Activated naive CD4-positive, alpha-beta T cell treated with anti-CD3 and anti-CD28 coated beads for 36 hours (primary cell): ENCODE measurements around the gene TEX101. TPM values are rescaled to one million over a fixed set of nuclear protein-coding genes. Genes with fewer than 3 reads are reported as not detected.

Source experiments
- CTCF ChIA-PET: fragments of 350-600 bp; sonication (Branson Sonifier 250); formaldehyde crosslinking; loops from one replicate; lab custom pipeline; 2021; ENCODE audit warnings: antibody characterized with exemption; lab: Charles Lee
- DNase-seq: peaks from one replicate; pipeline ENCODE4 v3.0.0-alpha.2; 2020
- H3K27ac Mint-ChIP-seq: one replicate; pipeline ENCODE4 v1.8.0; 2021; ENCODE audit warnings: mild to moderate bottlenecking, mixed read lengths
- H3K27me3 Mint-ChIP-seq: one replicate; pipeline ENCODE4 v1.8.0; 2021; ENCODE audit warnings: low read depth, mixed read lengths
- H3K36me3 Mint-ChIP-seq: one replicate; pipeline ENCODE4 v1.8.0; 2021; ENCODE audit warnings: low read depth, mixed read lengths
- H3K4me1 Mint-ChIP-seq: one replicate; pipeline ENCODE4 v1.8.0; 2021; ENCODE audit warnings: low read depth, mixed read lengths
- H3K4me3 Mint-ChIP-seq: one replicate; pipeline ENCODE4 v1.8.0; 2021; ENCODE audit warnings: mild to moderate bottlenecking, moderate library complexity, mixed read lengths
- H3K9me3 Mint-ChIP-seq: one replicate; pipeline ENCODE4 v1.8.0; 2021; ENCODE audit warnings: mixed read lengths
- intact Hi-C: fragments of 100-400 bp; cut with micrococcal nuclease; formaldehyde crosslinking; loops from one replicate; pipeline ENCODE4 v1.15.1; 2023
- total RNA-seq, 2 experiments: library from RNA; stranded (reverse); gene quantifications; one replicate each; pipeline ENCODE4 v1.2.3, GENCODE V29; 2021

TEX101 gene
- total RNA-seq, 2 experiments from 2014 or later, result not detected

DNA sequence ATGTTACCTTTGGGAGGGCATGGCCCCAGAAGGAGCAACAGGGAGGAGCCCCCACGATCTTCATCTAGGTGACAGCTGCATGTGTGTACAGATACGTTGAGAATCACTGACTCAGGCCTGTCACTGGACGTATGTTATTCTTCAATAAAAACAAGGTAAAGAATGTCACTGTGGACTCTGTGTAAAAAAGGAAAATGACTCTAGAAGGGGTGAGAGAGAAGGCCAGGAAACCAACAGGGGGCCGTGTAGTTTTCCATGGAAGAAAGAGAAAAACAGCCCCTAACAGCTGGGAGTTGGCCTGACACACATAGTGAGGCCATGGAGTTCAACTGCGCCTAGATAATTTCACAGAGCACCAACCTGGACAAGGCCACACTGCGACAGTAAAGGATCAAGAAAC lies 52.6 kb downstream of the TEX101 start:
- intact Hi-C loops, result loop anchor here (10.0 kb wide), 1 partner anchor 318 kb away; the partner anchor contains the start of gene KCNN4
- Mint-ChIP-seq H3K4me1 (peaks cover 61% of the 10 kb centered on the region), H3K4me3 (no peak overlapping the region), H3K27ac (no peak overlapping the region), H3K36me3 (no peaks in the 10 kb centered on the region), H3K9me3 (no peaks in the 10 kb centered on the region), H3K27me3 (no peaks in the 10 kb centered on the region)
- CTCF ChIA-PET, result interaction anchor here (1.2 kb wide), 1 partner anchor 20 kb away, joined by 4 read pairs; no protein-coding TSS in a partner anchor
- DNase-seq, result no peak

- Mint-ChIP-seq H3K27ac (no peak overlapping the region), H3K27me3 (no peaks in the 10 kb centered on the region)
- intact Hi-C loops, result loop anchor here (10.0 kb wide), 1 partner anchor 317 kb away; the partner anchor contains the start of gene KCNN4
Measured at GRCh38 chr19:43467730-43468129, 53.0 kb downstream of the TEX101 start.

More at GRCh38 chr19:43467730-43468129, 53.0 kb downstream of the TEX101 start:
- H3K4me3 Mint-ChIP-seq, result no peak overlapping the region
- H3K9me3 Mint-ChIP-seq, result no peaks in the 10 kb centered on the region
- no peaks in the 10 kb centered on the region for H3K36me3 Mint-ChIP-seq
- DNase-seq, result no peak
- peaks cover 61% of the 10 kb centered on the region for H3K4me1 Mint-ChIP-seq
- CTCF ChIA-PET, result interaction anchor here (1.0 to 3.2 kb wide), 2 partner anchors 21 to 36 kb away, joined by 4 to 12 read pairs; no protein-coding TSS in a partner anchor

Other genes starting within 250 kb of the TEX101 start
- not detected for gene PSG5, start 228.4 kb upstream of the TEX101 start, total RNA-seq
- not detected for gene PSG4, start 209.3 kb upstream of the TEX101 start, total RNA-seq
- not detected for gene PSG9, start 145.4 kb upstream of the TEX101 start, total RNA-seq
- gene CD177, start 61.2 kb upstream of the TEX101 start, total RNA-seq, result not detected
- gene LYPD3, start 50.7 kb downstream of the TEX101 start, total RNA-seq, result 1 to 10 TPM; 1.5 to 1.6 TPM
- gene PHLDB3, start 89.9 kb downstream of the TEX101 start, total RNA-seq, result 10 to 100 TPM; 12.9 to 14.9 TPM
- gene ETHE1, start 112.3 kb downstream of the TEX101 start, total RNA-seq, result 10 to 100 TPM; 62.1 to 64.4 TPM
- 1 to 10 TPM; 3.1 to 5.2 TPM for gene ZNF575, start 118.3 kb downstream of the TEX101 start, total RNA-seq
- gene XRCC1, start 160.6 kb downstream of the TEX101 start, total RNA-seq, result 10 to 100 TPM; 33.7 to 34.5 TPM
- gene PINLYP, start 160.9 kb downstream of the TEX101 start, total RNA-seq, result 1 to 10 TPM; 3.2 to 3.8 TPM
- 10 to 100 TPM; 17.2 to 18.7 TPM for gene IRGQ, start 181.2 kb downstream of the TEX101 start, total RNA-seq
- gene ZNF576, start 181.7 kb downstream of the TEX101 start, total RNA-seq, result 10 to 100 TPM; 11.6 to 11.7 TPM
- gene SRRM5, start 197.2 kb downstream of the TEX101 start, total RNA-seq, result under 1 TPM; 0.21 to 0.27 TPM
- gene ZNF428, start 204.7 kb downstream of the TEX101 start, total RNA-seq, result 10 to 100 TPM; 11.4 to 11.8 TPM
- gene CADM4, start 225.0 kb downstream of the TEX101 start, total RNA-seq, result under 1 TPM; 0.64 to 0.67 TPM